ENCODE data around the gene PRDM5. TPM values are rescaled to one million over a fixed set of nuclear protein-coding genes. Genes with fewer than 3 reads are reported as not detected.

PRDM5 gene
- total RNA-seq, 1 experiment from 2014 or later, result 6.4 TPM

DNA sequence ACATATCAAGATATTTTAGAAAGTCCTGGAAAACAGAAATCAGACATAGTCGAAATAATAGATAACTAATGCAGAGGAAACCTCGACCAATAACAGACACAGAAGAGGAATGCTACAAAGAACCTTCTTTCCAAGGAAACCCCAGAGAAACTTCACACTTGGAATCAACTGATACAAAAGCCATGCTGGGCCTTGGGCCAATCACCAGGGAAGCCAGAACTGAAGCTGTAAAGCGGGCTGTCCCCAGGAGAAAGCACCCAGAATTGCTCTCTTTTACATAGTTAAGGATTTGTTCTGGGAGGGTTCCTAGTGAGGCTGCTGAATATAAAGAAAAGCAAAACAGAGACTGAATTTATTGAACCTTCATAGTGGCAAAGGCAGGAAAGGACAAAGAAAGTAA lies 100.5 kb downstream of the PRDM5 start:
- no peak for DNase-seq (ENCODE audit: low read depth)

GRCh38 chr4:120821029-120821428 lies 101.5 kb downstream of the PRDM5 start:
- DNase-seq (ENCODE audit: low read depth), result no peak

- DNase-seq (ENCODE audit: low read depth), result no peak
These were observed 102.6 kb downstream of the PRDM5 start for GRCh38 chr4:120819805-120820437.

DNA sequence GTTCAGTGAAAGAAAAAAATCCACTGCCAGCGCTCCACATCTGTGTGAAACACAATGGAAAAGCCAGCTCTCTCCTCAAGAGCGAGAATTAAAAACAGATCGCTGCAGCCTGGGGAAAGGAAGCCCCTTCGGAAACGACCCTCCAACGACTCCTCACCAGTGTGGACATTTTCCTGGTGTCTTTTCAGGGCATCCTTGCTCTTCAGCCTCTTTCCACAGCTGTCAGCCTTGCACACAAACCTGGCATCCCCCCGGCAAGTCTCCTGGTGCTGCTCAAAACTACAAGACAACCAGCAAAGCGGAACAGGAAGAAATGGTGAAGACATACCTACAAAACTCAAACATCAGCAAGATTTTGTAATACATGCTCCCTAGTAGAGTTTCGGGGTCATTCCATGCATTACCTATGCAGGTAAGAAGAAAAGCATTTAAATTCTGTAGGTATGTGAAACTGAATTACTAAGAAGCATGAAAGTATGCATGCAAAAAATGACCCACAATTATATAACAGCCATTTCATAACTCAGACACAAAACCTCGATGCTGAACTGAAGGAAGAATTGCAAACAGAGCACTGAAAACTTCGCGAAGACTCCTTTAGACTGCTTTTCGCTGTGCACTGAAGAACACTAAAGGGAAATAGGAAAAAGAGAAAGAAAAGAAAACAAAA lies 106.1 kb downstream of the PRDM5 start:
- no peak for DNase-seq (ENCODE audit: low read depth)

DNA sequence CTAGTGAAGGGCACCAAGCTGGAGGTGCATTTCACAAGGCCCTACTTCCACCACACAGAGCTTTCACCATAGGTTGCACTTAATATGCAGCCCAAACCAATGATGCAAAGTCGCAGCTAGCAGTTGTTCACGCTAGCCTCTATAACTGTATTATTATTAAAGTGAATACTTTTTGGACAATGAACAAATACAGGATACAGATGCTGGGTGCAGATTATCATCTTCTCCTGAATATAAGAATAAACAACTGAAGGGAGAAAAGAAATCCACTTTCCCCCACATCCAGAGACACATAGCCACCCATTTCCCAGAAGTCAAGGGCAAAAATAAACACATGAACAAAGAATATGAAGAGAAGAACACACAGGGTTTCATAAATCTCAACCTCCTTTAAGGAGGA lies 107.2 kb downstream of the PRDM5 start:
- no peak for DNase-seq (ENCODE audit: low read depth)

GRCh38 chr4:120814886-120815285 lies 107.6 kb downstream of the PRDM5 start:
- no peak for DNase-seq (ENCODE audit: low read depth)

- peak; percentile 37 for DNase-seq (ENCODE audit: low read depth)
These were observed 110.3 kb downstream of the PRDM5 start for GRCh38 chr4:120812216-120812615.

GRCh38 chr4:120809518-120809917 lies 113.0 kb downstream of the PRDM5 start:
- DNase-seq (ENCODE audit: low read depth), result no peak

DNA sequence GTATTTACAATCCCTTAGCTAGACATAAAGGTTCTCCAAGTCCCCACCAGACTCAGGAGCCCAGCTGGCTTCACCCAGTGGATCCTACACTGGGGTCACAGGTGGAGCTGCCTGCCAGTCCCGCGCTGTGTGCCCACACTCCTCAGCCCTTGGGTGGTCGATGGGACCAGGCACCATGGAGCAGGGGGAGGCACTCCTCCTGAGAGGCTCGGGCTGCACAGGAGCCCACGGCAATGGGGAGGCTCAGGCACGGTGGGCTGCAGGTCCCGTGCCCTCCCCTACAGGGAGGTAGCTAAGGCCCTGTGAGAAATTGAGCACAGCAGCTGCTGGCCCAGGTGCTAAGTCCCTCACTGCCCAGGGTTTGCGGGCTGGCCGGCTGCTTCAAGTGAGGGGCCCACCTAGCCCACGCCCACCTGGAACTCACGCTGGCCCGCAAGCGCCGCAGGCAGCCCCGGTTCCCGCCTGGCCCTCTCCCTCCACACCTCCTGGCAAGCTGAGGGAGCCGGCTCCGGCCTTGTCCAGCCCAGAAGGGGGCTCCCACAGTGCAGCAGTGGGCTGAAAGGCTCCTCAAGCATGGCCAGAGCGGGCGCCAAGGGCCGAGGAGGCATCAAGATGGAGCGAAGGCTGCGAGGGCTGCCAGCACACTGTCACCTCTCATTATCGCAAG lies 113.9 kb downstream of the PRDM5 start:
- no peak for DNase-seq (ENCODE audit: low read depth)

GRCh38 chr4:120801137-120801758 lies 121.3 kb downstream of the PRDM5 start:
- peak; percentile 41 for DNase-seq (ENCODE audit: low read depth)

GRCh38 chr4:120798570-120798969 lies 124.0 kb downstream of the PRDM5 start:
- DNase-seq (ENCODE audit: low read depth), result no peak

DNA sequence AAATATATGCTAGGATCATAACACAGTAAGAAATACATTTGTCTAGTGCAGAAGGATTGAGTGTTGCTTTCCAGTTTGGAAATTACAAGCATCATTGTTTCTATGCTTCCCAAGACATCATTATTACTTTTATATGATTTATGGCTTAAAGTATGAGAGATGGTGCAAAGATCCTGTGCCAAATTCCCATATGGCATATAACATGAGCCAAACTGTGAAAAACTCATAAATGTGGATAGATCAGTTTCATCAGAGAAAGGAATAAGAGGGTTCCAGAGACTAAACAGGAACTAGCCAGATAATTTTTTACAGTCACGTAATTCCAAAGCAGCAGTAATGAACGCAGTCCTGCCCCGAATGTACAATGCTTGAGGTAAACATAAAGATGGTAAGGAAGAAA lies 126.3 kb downstream of the PRDM5 start:
- DNase-seq (ENCODE audit: low read depth), result no peak

GRCh38 chr4:120785202-120785601 lies 137.3 kb downstream of the PRDM5 start:
- DNase-seq (ENCODE audit: low read depth), result no peak

GRCh38 chr4:120777459-120777858 lies 145.1 kb downstream of the PRDM5 start:
- no peak for DNase-seq (ENCODE audit: low read depth)

GRCh38 chr4:120775431-120775830 lies 147.1 kb downstream of the PRDM5 start:
- no peak for DNase-seq (ENCODE audit: low read depth)

GRCh38 chr4:120773641-120774040 lies 148.9 kb downstream of the PRDM5 start:
- DNase-seq (ENCODE audit: low read depth), result no peak

DNA sequence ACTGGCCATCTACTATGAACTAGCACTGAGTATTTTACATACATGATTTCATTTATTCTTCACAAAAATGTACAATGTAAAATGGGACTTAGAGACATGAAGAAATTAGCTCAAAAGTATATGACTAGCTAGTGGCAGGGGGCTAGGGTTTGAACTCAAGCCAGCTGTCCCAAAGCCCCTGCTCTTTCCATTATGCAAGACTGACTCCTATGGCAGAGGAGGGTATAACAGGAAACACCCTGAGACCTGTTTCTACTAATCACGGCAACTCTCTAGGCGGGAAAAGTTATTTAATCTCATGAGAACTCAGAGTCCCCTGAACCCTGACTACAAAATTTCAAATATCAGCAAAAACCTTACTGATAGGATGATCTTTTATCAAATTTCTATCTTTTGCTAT lies 150.6 kb downstream of the PRDM5 start:
- no peak for DNase-seq (ENCODE audit: low read depth)

DNA sequence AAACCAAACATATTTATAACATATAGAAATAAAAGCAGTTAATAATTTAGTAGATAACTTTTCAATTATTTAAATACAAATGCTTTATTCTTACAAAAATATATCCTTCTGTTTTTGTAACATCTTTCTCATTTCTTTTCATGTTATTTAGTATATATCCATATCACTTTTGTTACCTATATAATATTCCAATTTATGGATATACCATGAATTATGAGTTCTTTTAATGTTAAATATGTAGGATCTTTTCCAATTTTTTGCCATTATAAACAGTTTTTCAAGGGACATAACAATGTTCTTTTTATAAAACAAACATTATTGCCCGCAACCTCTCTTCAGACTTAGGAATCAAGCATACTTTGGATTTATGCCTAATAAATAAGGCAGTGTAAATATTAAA lies 151.6 kb downstream of the PRDM5 start:
- DNase-seq (ENCODE audit: low read depth), result no peak

DNA sequence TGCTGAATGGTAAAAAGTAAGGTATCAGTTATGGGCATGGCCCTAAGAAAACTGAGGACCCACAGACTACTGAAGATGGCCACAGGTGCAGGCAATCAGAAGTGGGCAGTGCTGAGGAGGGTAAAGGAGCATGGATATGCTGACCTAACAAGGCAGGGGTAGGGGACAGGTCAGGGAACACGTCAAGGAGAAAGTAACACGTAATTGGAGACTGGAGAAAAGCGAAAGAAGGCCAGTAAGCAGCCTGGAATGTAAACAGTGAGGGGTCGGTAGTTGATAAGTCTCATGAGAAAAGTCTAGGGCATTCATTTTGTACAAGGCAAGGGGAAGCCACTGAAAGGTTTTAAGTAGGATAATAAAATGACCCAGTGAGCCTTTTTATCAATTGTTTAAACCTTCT lies 153.3 kb downstream of the PRDM5 start:
- DNase-seq (ENCODE audit: low read depth), result peak; percentile 53

DNA sequence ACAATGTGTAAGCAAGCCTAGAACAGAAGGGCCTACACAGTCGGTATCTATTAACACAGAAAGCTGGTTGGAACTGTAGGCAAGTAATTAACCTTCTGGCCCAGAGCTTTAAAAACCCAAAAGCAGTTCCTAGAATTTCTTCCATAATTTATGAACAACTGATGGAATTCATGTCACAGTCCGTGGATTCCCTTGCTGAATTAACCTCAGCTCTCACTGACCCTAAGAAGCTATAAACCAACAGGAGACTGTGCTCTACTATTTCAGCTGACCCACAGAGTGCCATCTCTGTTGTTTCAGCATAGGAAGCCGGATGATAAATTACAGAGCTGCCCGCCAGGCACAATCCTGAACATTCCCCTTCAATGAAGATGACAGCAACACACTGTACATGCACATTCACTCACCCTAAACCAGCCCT lies 157.3 kb downstream of the PRDM5 start:
- DNase-seq (ENCODE audit: low read depth), result no peak

DNA sequence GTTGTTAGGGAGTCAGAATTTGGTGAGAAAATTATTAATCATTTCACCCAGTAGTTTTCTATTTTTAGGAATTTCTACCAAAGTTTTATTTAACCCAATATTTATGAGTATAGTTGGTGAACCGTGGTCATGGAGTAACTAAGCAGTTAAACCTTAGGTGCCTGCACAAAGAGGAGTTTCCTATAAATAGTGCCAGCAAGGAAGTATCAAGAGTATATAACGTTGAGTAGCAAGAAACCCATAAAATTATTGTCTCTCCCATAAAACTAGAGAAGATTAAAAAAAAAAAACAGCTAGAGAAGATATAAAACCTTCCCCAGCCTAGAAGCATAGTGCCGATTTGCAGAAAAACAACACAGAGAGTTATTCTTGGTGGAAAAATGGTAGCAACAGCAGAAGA lies 158.9 kb downstream of the PRDM5 start:
- no peak for DNase-seq (ENCODE audit: low read depth)

GRCh38 chr4:120761070-120761469 lies 161.5 kb downstream of the PRDM5 start:
- DNase-seq (ENCODE audit: low read depth), result no peak

DNA sequence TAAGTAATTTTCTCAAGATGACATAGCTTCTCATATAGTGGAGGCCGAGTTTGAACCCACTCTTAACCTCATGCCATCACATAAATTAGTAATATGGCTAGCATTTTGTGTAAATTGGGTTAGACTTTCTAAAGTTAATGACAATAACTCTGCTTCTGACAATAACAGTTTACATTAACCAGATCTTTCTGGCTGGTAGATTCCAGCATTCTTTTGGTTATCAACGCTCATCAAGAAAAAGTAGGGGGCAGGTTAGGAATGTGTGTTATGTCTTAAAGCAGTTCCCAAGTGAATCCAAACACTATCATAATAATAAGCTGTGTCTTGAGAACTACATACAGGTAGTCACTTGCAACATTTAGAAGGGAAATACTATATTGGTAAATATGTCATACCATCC lies 162.5 kb downstream of the PRDM5 start:
- DNase-seq (ENCODE audit: low read depth), result no peak

Data from M059J (cell line).